MM.1S (cell line): ENCODE results near the gene CASP9.

Source experiments
- EZH2 ChIP-seq: fragments of 300-600 bp; sonication (generic); optimal IDR thresholded peaks from 2 replicates; pipeline ENCODE3; 2017; ENCODE audit warnings: low read depth, mild to moderate bottlenecking, antibody characterized with exemption, low read length, mixed read lengths
- EZH2phosphoT487 ChIP-seq: fragments of 300-600 bp; sonication (generic); IDR thresholded peaks from 2 replicates; pipeline ENCODE4 v1.6.1; 2018; ENCODE audit warnings: antibody characterized with exemption, low read length

DNA sequence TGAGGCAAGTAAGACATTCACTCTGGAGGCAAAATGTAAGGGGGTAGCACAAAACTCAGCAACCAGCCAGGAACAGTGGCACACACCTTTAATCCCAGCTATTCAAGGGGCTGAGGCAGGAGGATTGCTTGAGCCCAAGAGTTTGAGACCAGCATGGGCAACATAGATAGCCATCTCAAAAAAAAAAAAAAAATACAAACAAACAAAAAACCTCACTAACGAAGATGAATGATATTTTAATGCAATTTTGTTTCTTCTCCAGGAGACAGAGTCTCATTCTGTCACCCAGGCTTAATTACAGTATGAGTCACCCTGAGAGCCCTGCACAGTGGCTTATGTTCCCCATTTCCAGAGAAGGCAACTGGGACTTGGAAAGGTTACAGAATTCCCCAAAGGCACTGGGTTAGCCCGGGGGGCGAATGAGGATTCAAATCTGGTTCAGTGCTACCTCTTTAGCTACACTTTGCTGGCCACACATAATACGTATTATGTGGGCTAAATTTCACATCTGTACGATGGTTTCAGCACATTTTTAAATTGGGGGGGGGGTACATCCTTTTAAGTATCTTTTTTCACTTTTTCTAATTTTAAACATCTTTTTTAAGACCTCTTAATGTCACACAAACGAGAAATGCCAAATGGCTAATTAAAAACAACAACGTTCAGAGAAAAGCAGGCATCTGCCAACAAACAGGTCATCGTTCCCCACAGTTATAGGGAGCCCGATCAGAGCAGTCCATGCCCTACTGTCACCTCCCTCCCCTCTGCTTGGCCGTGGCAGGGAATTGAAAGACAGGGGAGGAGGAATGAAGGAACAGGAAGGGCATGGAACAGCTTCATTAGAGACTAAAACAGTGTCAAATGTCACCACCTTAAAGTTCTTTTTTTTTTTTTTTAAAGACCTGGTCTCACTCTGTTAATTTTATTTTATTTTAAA, 64.0 kb downstream of the CASP9 start:
- TF ChIP-seq EZH2phosphoT487 (no peak), EZH2 (no peak)
